H1 (cell line): Measurements from ENCODE around the gene COL1A1. TPM values are rescaled to one million over a fixed set of nuclear protein-coding genes. Genes with fewer than 3 reads are reported as not detected.

Experiments
- CTCF ChIA-PET: fragments of 300-600 bp; sonication (Branson Sonifier 250); formaldehyde crosslinking; loops from one replicate; lab custom pipeline; 2021; ENCODE audit not compliant: partially characterized antibody; lab: Charles Lee
- POLR2A ChIA-PET: fragments of 300-600 bp; sonication (Branson Sonifier 250); formaldehyde crosslinking; loops from one replicate; lab custom pipeline; 2021; ENCODE audit warnings: inconsistent platforms; ENCODE audit not compliant: partially characterized antibody; lab: Charles Lee
- DNase-seq, 2 experiments: peaks; one replicate each; pipeline versions ENCODE4 v3.0.0 to v3.0.0-alpha.2; 2010 to 2022; ENCODE audit warnings: low spot score in 2 of 2, low read depth in 1 of 2, mixed read lengths in 1 of 2
- FAIRE-seq: peaks from 2 replicates; lab custom pipeline; 2011; peaks lifted over from hg19 to GRCh38; lab: Jason Lieb, UNC
- H2AFZ ChIP-seq: 2 replicates; pipeline ENCODE4 v1.8.1; 2012; ENCODE audit warnings: low read length, inconsistent platforms
- H2AK5ac ChIP-seq: 2 replicates; pipeline ENCODE4 v1.6.1; 2013; ENCODE audit warnings: low read depth, low read length
- H2BK120ac ChIP-seq: replicated peaks from 2 replicates; pipeline ENCODE3; 2013; ENCODE audit warnings: low read depth, low read length, inconsistent platforms
- H2BK12ac ChIP-seq: 2 replicates; pipeline ENCODE4 v1.6.1; 2013; ENCODE audit warnings: low read depth, low read length
- H2BK15ac ChIP-seq: 2 replicates; pipeline ENCODE4 v1.6.1; 2013; ENCODE audit warnings: low read length
- H2BK20ac ChIP-seq: 2 replicates; pipeline ENCODE4 v1.6.1; 2013; ENCODE audit warnings: low read length
- H2BK5ac ChIP-seq: 2 replicates; pipeline ENCODE4 v1.6.1; 2013; ENCODE audit warnings: low read depth, low read length
- H3K14ac ChIP-seq: 2 replicates; pipeline ENCODE4 v1.6.1; 2013; ENCODE audit warnings: inconsistent platforms; ENCODE audit not compliant: insufficient read length
- H3K18ac ChIP-seq: 2 replicates; pipeline ENCODE4 v1.6.1; 2013; ENCODE audit warnings: low read length; ENCODE audit errors: extremely low read depth
- H3K23ac ChIP-seq: 2 replicates; pipeline ENCODE4 v1.6.1; 2013; ENCODE audit warnings: inconsistent platforms; ENCODE audit not compliant: insufficient read length
- H3K23me2 ChIP-seq: 2 replicates; pipeline ENCODE4 v1.6.1; 2013; ENCODE audit warnings: low read depth, low read length
- H3K27ac ChIP-seq: 2 replicates; pipeline ENCODE4 v1.6.1; 2011; ENCODE audit warnings: low read depth, low read length, inconsistent platforms
- H3K27me3 ChIP-seq, 4 experiments: replicated peaks in 1 of 4; 1 replicate in 1 of 4; 2 replicates in 3 of 4; pipeline versions ENCODE4 v1.6.1 to v1.8.1; 2011 to 2013; ENCODE audit warnings: low read length in 3 of 4, mild to moderate bottlenecking in 3 of 4, inconsistent platforms in 2 of 4, mixed read lengths in 2 of 4, moderate library complexity in 1 of 4; ENCODE audit not compliant: control insufficient read depth in 3 of 4, insufficient read depth in 3 of 4; ENCODE audit errors: extremely low read depth in 1 of 4
- H3K36me3 ChIP-seq, 4 experiments: 2 replicates each; pipeline versions ENCODE4 v1.6.1 to v1.8.1; 2011 to 2013; ENCODE audit warnings: mild to moderate bottlenecking in 4 of 4, low read length in 3 of 4, moderate library complexity in 2 of 4, control low read depth in 1 of 4, inconsistent platforms in 1 of 4; ENCODE audit not compliant: insufficient read depth in 4 of 4, control insufficient read depth in 2 of 4
- H3K4ac ChIP-seq: replicated peaks from 2 replicates; pipeline ENCODE3; 2013; ENCODE audit warnings: low read length, low read depth, mixed read lengths, inconsistent platforms; ENCODE audit not compliant: insufficient read length
- H3K4me1 ChIP-seq, 4 experiments: replicated peaks in 1 of 4; 1 replicate in 1 of 4; 2 replicates in 3 of 4; pipeline versions ENCODE4 v1.6.1 to v1.8.1; 2011 to 2013; ENCODE audit warnings: low read length in 3 of 4, inconsistent platforms in 2 of 4, mixed read lengths in 1 of 4; ENCODE audit not compliant: insufficient read depth in 4 of 4, control insufficient read depth in 3 of 4
- H3K4me2 ChIP-seq, 2 experiments: 2 replicates each; pipeline versions ENCODE4 v1.6.1 to v1.8.1; 2011 to 2013; ENCODE audit warnings: low read depth in 2 of 2, low read length in 2 of 2, control low read depth in 1 of 2, inconsistent platforms in 1 of 2, mild to moderate bottlenecking in 1 of 2; ENCODE audit not compliant: insufficient read depth in 1 of 2
- H3K4me3 ChIP-seq, 4 experiments: fragments of 200-600, 300-600 bp in 1 of 4; sonication (generic), shearing (Covaris generic), sonication (Bioruptor Twin) in 1 of 4; 2 replicates each; pipeline versions ENCODE4 v1.5.1 to v1.8.1; 2011 to 2016; ENCODE audit warnings: low read length in 4 of 4, low read depth in 3 of 4, control low read depth in 2 of 4, inconsistent platforms in 2 of 4, mild to moderate bottlenecking in 2 of 4, mixed read lengths in 1 of 4, moderate library complexity in 1 of 4; ENCODE audit not compliant: insufficient read depth in 2 of 4; ENCODE audit errors: extremely low read depth in 1 of 4
- H3K56ac ChIP-seq: replicated peaks from 2 replicates; pipeline ENCODE3; 2013; ENCODE audit warnings: low read depth, mild to moderate bottlenecking, mixed read lengths, low read length, inconsistent platforms; ENCODE audit not compliant: insufficient read length
- H3K79me1 ChIP-seq: 2 replicates; pipeline ENCODE4 v1.6.1; 2013; ENCODE audit warnings: low read depth, low read length, control low read depth
- H3K79me2 ChIP-seq, 2 experiments: 2 replicates each; pipeline versions ENCODE4 v1.6.1 to v1.8.1; 2012 to 2013; ENCODE audit warnings: low read length in 2 of 2, mild to moderate bottlenecking in 2 of 2, inconsistent platforms in 1 of 2; ENCODE audit not compliant: insufficient read depth in 2 of 2, control insufficient read depth in 1 of 2
- H3K9ac ChIP-seq, 4 experiments: replicated peaks in 1 of 4; 1 replicate in 1 of 4; 2 replicates in 3 of 4; pipeline versions ENCODE4 v1.6.1 to v1.8.1; 2011 to 2013; ENCODE audit warnings: low read depth in 3 of 4, low read length in 3 of 4, control low read depth in 2 of 4, mild to moderate bottlenecking in 2 of 4, moderate library complexity in 2 of 4, inconsistent platforms in 1 of 4; ENCODE audit errors: extremely low read depth in 1 of 4
- H3K9me3 ChIP-seq, 2 experiments: 2 replicates each; pipeline versions ENCODE4 v1.6.1 to v1.8.1; 2012 to 2013; ENCODE audit warnings: mild to moderate bottlenecking in 2 of 2, moderate library complexity in 2 of 2, control low read depth in 1 of 2, inconsistent platforms in 1 of 2, low read depth in 1 of 2, low read length in 1 of 2, mixed read lengths in 1 of 2; ENCODE audit not compliant: insufficient read depth in 2 of 2
- H4K20me1 ChIP-seq, 2 experiments: replicated peaks in 1 of 2; 2 replicates each; pipeline versions ENCODE3 to v1.8.1; 2011 to 2013; ENCODE audit warnings: inconsistent platforms in 2 of 2, low read length in 2 of 2, mild to moderate bottlenecking in 1 of 2; ENCODE audit not compliant: insufficient read depth in 2 of 2, control insufficient read depth in 1 of 2
- H4K5ac ChIP-seq: 2 replicates; pipeline ENCODE4 v1.6.1; 2013; ENCODE audit warnings: low read length, low read depth, mixed read lengths, inconsistent platforms; ENCODE audit not compliant: insufficient read length
- H4K8ac ChIP-seq: 2 replicates; pipeline ENCODE4 v1.8.0; 2013; ENCODE audit warnings: mild to moderate bottlenecking, moderate library complexity, low read length, inconsistent platforms; ENCODE audit not compliant: insufficient read depth; ENCODE audit errors: extremely low read depth
- H4K91ac ChIP-seq: replicated peaks from 2 replicates; pipeline ENCODE3; 2013; ENCODE audit warnings: low read length, mixed read lengths, inconsistent platforms; ENCODE audit not compliant: insufficient read length
- ATF2 ChIP-seq: IDR thresholded peaks from 2 replicates; pipeline ENCODE4 v1.6.1; 2012; ENCODE audit warnings: low read length, inconsistent platforms
- BRCA1 ChIP-seq: IDR thresholded peaks from 2 replicates; pipeline ENCODE4 v1.6.1; 2012; ENCODE audit warnings: low read depth, low read length, improper control_type of control experiment
- CBX8 ChIP-seq: fragments of 300-800, 300-1000 bp; sonication (generic); IDR thresholded peaks from 2 replicates; pipeline ENCODE4 v1.7.1; 2016; ENCODE audit warnings: low read depth, low read length, borderline replicate concordance
- EP300 ChIP-seq, 2 experiments: IDR thresholded peaks; 1 replicate in 1 of 2; 2 replicates in 1 of 2; pipeline ENCODE4 v1.6.1; 2011 to 2012; ENCODE audit warnings: low read depth in 2 of 2, low read length in 2 of 2, mild to moderate bottlenecking in 2 of 2, borderline replicate concordance in 1 of 2, inconsistent platforms in 1 of 2, moderate library complexity in 1 of 2
- JUN ChIP-seq: IDR thresholded peaks from 2 replicates; pipeline ENCODE4 v1.6.1; 2011; ENCODE audit warnings: low read depth, mild to moderate bottlenecking, improper control_type of control experiment, low read length
- SP1 ChIP-seq: IDR thresholded peaks from 2 replicates; pipeline ENCODE4 v1.6.1; 2011; ENCODE audit warnings: low read depth, low read length
- TBP ChIP-seq: IDR thresholded peaks from 2 replicates; pipeline ENCODE4 v1.6.1; 2011; ENCODE audit warnings: low read depth, low read length, improper control_type of control experiment
- ZNF274 ChIP-seq: IDR thresholded peaks from 2 replicates; pipeline ENCODE4 v1.7.0; 2012; ENCODE audit warnings: low read length, borderline replicate concordance; ENCODE audit errors: extremely low read depth
- WGBS, 2 experiments: shearing (Covaris generic) in 1 of 2; methylation state at CpG; one replicate each; pipeline versions ENCODE4 v1.1.6 to v1.1.7; 2013 to 2015; ENCODE audit warnings: low lambda C conversion rate in 2 of 2, mixed read lengths in 2 of 2, inconsistent platforms in 1 of 2, low coverage in 1 of 2, missing lambda C conversion rate in 1 of 2; ENCODE audit not compliant: insufficient replicate concordance in 2 of 2, insufficient coverage in 1 of 2, insufficient read length in 1 of 2; ENCODE audit errors: extremely low coverage in 1 of 2, missing lambda C conversion rate in 1 of 2; 5-methylcytosine and 5-hydroxymethylcytosine counted together
- polyA plus RNA-seq, 7 experiments: library from polyadenylated mRNA; depleted of rRNA in 3 of 7; stranded (reverse) in 5 of 7; unstranded in 2 of 7; fragments of >200 nt in 5 of 7; fragments of 200-250 nt in 2 of 7; gene quantifications; 1 replicate in 5 of 7; 2 replicates in 1 of 7; 4 replicates in 1 of 7; pipeline versions ENCODE4 v1.2.1 to v1.2.3, GENCODE V29; 2011 to 2013; ENCODE audit warnings: missing spikeins in 2 of 7, mixed read lengths in 2 of 7
- total RNA-seq: library from RNA; stranded (reverse); fragmentation: NEBNext Ultra II Directional; extraction: Animal tissue kit (Norgen Biotek cat#: 25700); gene quantifications from 2 replicates; pipeline ENCODE4 v1.2.1, GENCODE V29; 2021

Gene COL1A1
- total and polyA plus RNA-seq, 2 of the 8 experiments (the other 6 are each of a cell fraction or from before 2014, with no cell fraction given) = 14.1 to 80.4 TPM

- Histone ChIP-seq H3K4me1 (peaks cover 0 to under 1% (median 0%) of the 10 kb centered on the region in 4 experiments; a peak in 1 of 7 replicates), H3K36me3 (no peaks in the 10 kb centered on the region; a peak in 1 of 8 replicates), H4K5ac (no peak overlapping the region), H3K23me2 (no peaks in the 10 kb centered on the region), H4K8ac (no peak overlapping the region), H2BK15ac (no peak overlapping the region), H3K4me2 (no peak overlapping the region), H2BK5ac (no peak overlapping the region), H3K56ac (no peak overlapping the region), H3K79me1 (no peaks in the 10 kb centered on the region), H2AFZ (no peak overlapping the region), H3K4me3 (no peak overlapping the region), H4K20me1 (no peaks in the 10 kb centered on the region), H2BK20ac (no peak overlapping the region), H4K91ac (no peak overlapping the region), H3K14ac (no peak overlapping the region), H2BK12ac (no peak overlapping the region), H3K9ac (no peak overlapping the region), H3K4ac (no peak overlapping the region), H3K23ac (no peak overlapping the region), H2AK5ac (no peak overlapping the region), H3K18ac (no peak overlapping the region), H3K27me3 (no peaks in the 10 kb centered on the region; a peak in 1 of 7 replicates), H3K79me2 (no peaks in the 10 kb centered on the region), H3K27ac (no peak overlapping the region), H3K9me3 (peaks cover 9 to 18% of the 10 kb centered on the region in 2 experiments), H2BK120ac (no peak overlapping the region)
- ChIA-PET CTCF (interaction anchor here (0.9 to 1.8 kb wide), 7 partner anchors 11 to 56 kb away, joined by 3 to 5 read pairs (median 3); no protein-coding TSS in a partner anchor), POLR2A (interaction anchor here (1.1 kb wide), 1 partner anchor 9 kb away, joined by 3 read pairs; no protein-coding TSS in a partner anchor)
- no peak for FAIRE-seq
- TF ChIP-seq ATF2 (no peak), TBP (no peak), BRCA1 (no peak), EP300 (IDR thresholded peaks at IDR 0.05; ENCODE audit: borderline replicate concordance in 1 of 2, low read depth in 2 of 2, low read length in 2 of 2) (no peak), JUN (no peak), ZNF274 (no peak), SP1 (no peak), CBX8 (no peak)
- DNase-seq = no peak
- 85% methylated on average over 3 of the region's 3 CpGs; no CpG with 5 or more reads in 1 of the 2 experiments for WGBS, 2 experiments
These were observed 24.3 kb upstream of the COL1A1 start for GRCh38 chr17:50225701-50226240.
